GM12878 (cell line): ENCODE measurements around the gene DNAAF3. TPM values are rescaled to one million over a fixed set of nuclear protein-coding genes. Genes with fewer than 3 reads are reported as not detected.
"Not testable (repeated sequence)": the region's sequence is repeated elsewhere in the genome, so short reads cannot be mapped to it uniquely, and the experiment has no call there.

ENCODE experiments used
- ATAC-seq: fragments of 200-7000 bp; cut with Tn5 transposase; 3 replicates; pipeline ENCODE4 v1.9.1; 2020; ENCODE audit warnings: mild to moderate bottlenecking, moderate library complexity
- BruUV-seq: library from RNA; stranded (reverse); fragments of 400-500 nt; replicated peaks from 2 replicates; lab custom pipeline; 2021; lab: Mats Ljungman, UMichigan
- CTCF ChIA-PET: fragments of 300-600 bp; sonication (Branson Sonifier 250); formaldehyde crosslinking; extraction: SDS; loops from one replicate; lab custom pipeline; 2021; ENCODE audit warnings: inconsistent platforms; lab: Yijun Ruan, JAX
- POLR2A ChIA-PET: fragments of 350-600 bp; formaldehyde crosslinking; extraction: SDS; loops from one replicate; lab custom pipeline; 2021; ENCODE audit warnings: inconsistent platforms; lab: Charles Lee
- RAD21 ChIA-PET: fragments of 300-600 bp; sonication (Branson Sonifier 250); formaldehyde crosslinking; loops from one replicate; lab custom pipeline; 2023; ENCODE audit warnings: antibody characterized with exemption; ENCODE audit not compliant: unreplicated experiment; lab: Charles Lee
- SMC1A ChIA-PET: fragments of 300-600 bp; sonication (Branson Sonifier 250); formaldehyde crosslinking; loops from one replicate; lab custom pipeline; 2023; ENCODE audit not compliant: unreplicated experiment, uncharacterized antibody; lab: Charles Lee
- DNase-seq: peaks from one replicate; pipeline ENCODE4 v3.0.0-alpha.2; 2011; ENCODE audit warnings: low read depth, low spot score
- FAIRE-seq: peaks from 3 replicates; lab custom pipeline; 2011; peaks lifted over from hg19 to GRCh38; lab: Jason Lieb, UNC
- H2AFZ ChIP-seq: 2 replicates; pipeline ENCODE4 v1.6.0; 2011; ENCODE audit warnings: low read depth, low read length, control low read depth; ENCODE audit not compliant: control insufficient read depth
- H3K27ac ChIP-seq: 2 replicates; pipeline ENCODE4 v1.5.1; 2011; ENCODE audit warnings: control low read depth; ENCODE audit not compliant: control insufficient read depth, insufficient read depth
- H3K27me3 ChIP-seq, 2 experiments: replicated peaks in 1 of 2; 2 replicates each; pipeline versions ENCODE4 v1.6.0 to v1.6.1; 2011; ENCODE audit warnings: low read length in 1 of 2; ENCODE audit not compliant: control insufficient read depth in 2 of 2, insufficient read depth in 2 of 2
- H3K36me3 ChIP-seq, 2 experiments: 2 replicates each; pipeline ENCODE4 v1.5.1; 2011; ENCODE audit warnings: low read length in 1 of 2; ENCODE audit not compliant: control insufficient read depth in 2 of 2, insufficient read depth in 2 of 2
- H3K4me1 ChIP-seq: 2 replicates; pipeline ENCODE4 v1.6.1; 2011; ENCODE audit warnings: mild to moderate bottlenecking, low read length, moderate library complexity, mixed read lengths; ENCODE audit not compliant: control insufficient read depth, insufficient read depth
- H3K4me2 ChIP-seq: 2 replicates; pipeline ENCODE4 v1.6.0; 2011; ENCODE audit warnings: control low read depth; ENCODE audit not compliant: control insufficient read depth, insufficient read depth
- H3K4me3 ChIP-seq: fragments of 200-600 bp; sonication (generic); 2 replicates; pipeline ENCODE4 v1.5.1; 2016
- H3K79me2 ChIP-seq: 2 replicates; pipeline ENCODE4 v1.6.0; 2011; ENCODE audit warnings: low read length; ENCODE audit not compliant: control insufficient read depth, insufficient read depth
- H3K9ac ChIP-seq: 2 replicates; pipeline ENCODE4 v1.8.0; 2011; ENCODE audit warnings: low read length, control low read depth, mixed read lengths; ENCODE audit not compliant: control insufficient read depth, insufficient read depth
- H3K9me3 ChIP-seq: replicated peaks from 3 replicates; pipeline ENCODE4 v1.5.1; 2011; ENCODE audit warnings: mild to moderate bottlenecking, low read length; ENCODE audit not compliant: control insufficient read depth, insufficient read depth
- H4K20me1 ChIP-seq: 2 replicates; pipeline ENCODE4 v1.6.0; 2011; ENCODE audit not compliant: control insufficient read depth, insufficient read depth
- BMI1 ChIP-seq: fragments of 450-650 bp; IDR thresholded peaks from 2 replicates; pipeline ENCODE4 v1.6.1; 2016; ENCODE audit warnings: mild to moderate bottlenecking, moderate library complexity, borderline replicate concordance
- KLF5 ChIP-seq: fragments of 450-650 bp; IDR thresholded peaks from 2 replicates; pipeline ENCODE4 v1.6.1; 2014; ENCODE audit warnings: mild to moderate bottlenecking; ENCODE audit not compliant: partially characterized antibody
- RAD51 ChIP-seq: fragments of 450-650 bp; IDR thresholded peaks from 2 replicates; pipeline ENCODE4 v1.6.1; 2016; ENCODE audit warnings: moderate library complexity, mild to moderate bottlenecking, inconsistent platforms
- RBBP5 ChIP-seq: fragments of 200-600 bp; sonication (generic); conservative IDR thresholded peaks from 2 replicates; pipeline ENCODE4 v1.6.1; 2016
- SMAD5 ChIP-seq: IDR thresholded peaks from 2 replicates; pipeline ENCODE4 v1.6.1; 2016; ENCODE audit warnings: antibody characterized with exemption, low read depth
- WGBS: methylation state at CpG from one replicate; pipeline ENCODE4 v1.1.6; 2016; ENCODE audit warnings: low lambda C conversion rate; ENCODE audit not compliant: insufficient replicate concordance, insufficient coverage; ENCODE audit errors: missing lambda C conversion rate; 5-methylcytosine and 5-hydroxymethylcytosine counted together
- in situ Hi-C: fragments of 300-500 bp; cut with MboI; formaldehyde crosslinking; loops from 9 replicates; pipeline ENCODE4 v1.14.3; 2018; ENCODE audit warnings: mixed read lengths
- intact Hi-C: fragments of 100-400 bp; cut with micrococcal nuclease; formaldehyde crosslinking; loops from one replicate; pipeline ENCODE4 v1.14.2; 2022; ENCODE audit not compliant: unreplicated experiment
- polyA plus RNA-seq, 11 experiments: library from polyadenylated mRNA; depleted of rRNA in 4 of 11; unstranded in 6 of 11; stranded (reverse) in 5 of 11; fragments of >200 nt; fragmentation: Nextera tagmentation in 4 of 11; fragmentation: Illumina TruSeq in 1 of 11; extraction: Ambion mirVana in 4 of 11; extraction: Trizol in 1 of 11; gene quantifications; 1 replicate in 1 of 11; 2 replicates in 10 of 11; pipeline versions ENCODE4 v1.2.1 to v1.2.3, GENCODE V29; 2011 to 2016; ENCODE audit warnings: inconsistent platforms in 2 of 11, missing spikeins in 2 of 11, low read depth in 1 of 11
- total RNA-seq, 4 experiments: library from RNA; depleted of rRNA in 3 of 4; stranded (reverse); fragments of >200 nt in 3 of 4; fragmentation: Illumina TruSeq in 1 of 4; extraction: Trizol in 1 of 4; gene quantifications; 2 replicates each; pipeline versions ENCODE4 v1.2.1 to v1.2.3, GENCODE V29; 2013 to 2021

DNAAF3 gene
- total and polyA plus RNA-seq, 10 of the 15 experiments (the other 5 are each of a cell fraction or from before 2014, with no cell fraction given), result not detected

DNA sequence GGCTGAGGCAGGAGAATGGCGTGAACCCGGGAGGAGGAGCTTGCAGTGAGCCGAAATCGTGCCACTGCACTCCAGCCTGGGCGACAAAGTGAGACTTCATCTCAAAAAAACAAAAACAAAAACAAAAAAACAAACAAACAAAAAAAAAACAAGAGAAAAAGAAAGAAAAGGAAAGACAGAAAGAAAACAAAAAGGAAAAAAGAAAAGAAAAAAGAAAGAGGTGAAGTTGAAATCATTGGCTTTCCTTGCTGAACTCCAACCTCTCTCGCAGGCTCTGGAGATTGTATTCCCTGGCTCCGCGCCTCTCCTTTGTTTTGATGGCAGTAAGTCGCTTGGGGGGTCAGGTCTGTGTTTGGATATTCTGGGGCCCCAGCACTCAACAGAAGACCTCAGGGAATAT lies 5.9 kb upstream of the DNAAF3 start:
- H3K27ac ChIP-seq, SMC1A ChIA-PET, ATAC-seq, DNase-seq, H3K9ac ChIP-seq, H3K36me3 ChIP-seq, H3K79me2 ChIP-seq, H3K27me3 ChIP-seq, RAD21 ChIA-PET, H3K4me3 ChIP-seq, H4K20me1 ChIP-seq, POLR2A ChIA-PET, H3K4me1 ChIP-seq, CTCF ChIA-PET, intact Hi-C loops, H3K4me2 ChIP-seq, in situ Hi-C loops, FAIRE-seq, H2AFZ ChIP-seq, H3K9me3 ChIP-seq, BruUV-seq: not testable (repeated sequence)
- 71% methylated on average over 9 of the region's 9 CpGs for WGBS

GRCh38 chr19:55171440-55171839 lies 5.0 kb upstream of the DNAAF3 start:
- 60% methylated on average over 5 of the region's 5 CpGs for WGBS
- Histone ChIP-seq H3K36me3 (no peaks in the 10 kb centered on the region), H4K20me1 (no peaks in the 10 kb centered on the region), H3K9ac (no peak overlapping the region), H3K79me2 (no peaks in the 10 kb centered on the region), H2AFZ (no peak overlapping the region), H3K4me2 (no peak overlapping the region), H3K27me3 (peaks cover 1 to 7% of the 10 kb centered on the region in 2 experiments; a peak in 1 of 4 replicates), H3K4me1 (no peaks in the 10 kb centered on the region), H3K4me3 (no peak overlapping the region), H3K9me3 (peaks cover 1% of the 10 kb centered on the region; the same call in 1 of the 3 replicates), H3K27ac (no peak overlapping the region)
- ATAC-seq (no peak), DNase-seq (no peak), FAIRE-seq (no peak)
- CTCF ChIA-PET, result interaction anchor here (1.5 kb wide), 1 partner anchor 11 kb away, joined by 5 read pairs; no protein-coding TSS in a partner anchor
- no TSS peak for BruUV-seq
- intact Hi-C loops, result no loop called here
- POLR2A ChIA-PET, result no interaction called here
- in situ Hi-C loops, result no loop called here
- TF ChIP-seq SMAD5 (no peak), KLF5 (no peak), RBBP5 (no peak), RAD51 (no peak), BMI1 (no peak)
- SMC1A ChIA-PET, result no interaction called here
- RAD21 ChIA-PET, result no interaction called here
